GM23338 (cell line): ENCODE measurements around the gene MYO5C. TPM values are rescaled to one million over a fixed set of nuclear protein-coding genes. Genes with fewer than 3 reads are reported as not detected.

Source experiments
- ATAC-seq: fragments of 200-7000 bp; cut with Tn5 transposase; 3 replicates; pipeline ENCODE4 v1.9.1; 2020
- DNase-seq: peaks from one replicate; pipeline ENCODE4 v3.0.0-alpha.2; 2015; ENCODE audit warnings: low spot score
- H2AFZ ChIP-seq: fragments of 200-600 bp; sonication (generic); 2 replicates; pipeline ENCODE4 v1.8.0; 2016; ENCODE audit warnings: antibody characterized with exemption, mild to moderate bottlenecking, moderate library complexity
- H3F3A ChIP-seq: fragments of 200-600 bp; sonication (generic); replicated peaks from 2 replicates; pipeline ENCODE4 v1.8.0; 2017; ENCODE audit warnings: antibody characterized with exemption, mixed run types, low read depth
- H3K27ac ChIP-seq: fragments of 200-600 bp; sonication (generic); 2 replicates; pipeline ENCODE4 v1.6.1; 2016; ENCODE audit warnings: low read depth
- H3K27me3 ChIP-seq: fragments of 200-600 bp; sonication (generic); 2 replicates; pipeline ENCODE4 v1.8.0; 2016; ENCODE audit warnings: mild to moderate bottlenecking, mixed run types, moderate library complexity; ENCODE audit not compliant: insufficient read depth
- H3K36me3 ChIP-seq: fragments of 200-600 bp; sonication (generic); 2 replicates; pipeline ENCODE4 v1.8.0; 2016; ENCODE audit warnings: mild to moderate bottlenecking; ENCODE audit not compliant: insufficient read depth
- H3K4me1 ChIP-seq: fragments of 200-600 bp; sonication (generic); 2 replicates; pipeline ENCODE4 v1.8.0; 2016; ENCODE audit warnings: mild to moderate bottlenecking, moderate library complexity; ENCODE audit not compliant: insufficient read depth
- H3K4me2 ChIP-seq: fragments of 200-600 bp; sonication (generic); 2 replicates; pipeline ENCODE4 v1.7.1; 2017; ENCODE audit warnings: mixed run types
- H3K4me3 ChIP-seq: fragments of 200-600 bp; sonication (generic); 2 replicates; pipeline ENCODE4 v1.6.1; 2016; ENCODE audit warnings: mixed run types
- H3K79me2 ChIP-seq: fragments of 200-600 bp; sonication (generic); replicated peaks from 2 replicates; pipeline ENCODE4 v1.8.0; 2017; ENCODE audit warnings: mild to moderate bottlenecking; ENCODE audit not compliant: insufficient read depth
- H3K9me2 ChIP-seq: fragments of 200-600 bp; sonication (generic); 2 replicates; pipeline ENCODE4 v1.8.0; 2017; ENCODE audit not compliant: insufficient read depth
- H4K20me1 ChIP-seq: fragments of 200-600 bp; sonication (generic); replicated peaks from 2 replicates; pipeline ENCODE4 v1.8.0; 2017; ENCODE audit warnings: mild to moderate bottlenecking; ENCODE audit not compliant: insufficient read depth
- H3K27ac Mint-ChIP-seq: 2 replicates; pipeline ENCODE4 v1.8.0; 2020; ENCODE audit warnings: inconsistent platforms, mild to moderate bottlenecking, moderate library complexity, mixed read lengths
- H3K27me3 Mint-ChIP-seq: 3 replicates; pipeline ENCODE4 v1.8.0; 2022; ENCODE audit warnings: low read depth, mild to moderate bottlenecking, moderate library complexity, mixed read lengths, inconsistent platforms; ENCODE audit not compliant: insufficient read depth, poor library complexity
- H3K36me3 Mint-ChIP-seq: 3 replicates; pipeline ENCODE4 v1.8.0; 2021; ENCODE audit warnings: low read depth, mild to moderate bottlenecking, inconsistent platforms, moderate library complexity, mixed read lengths
- H3K4me1 Mint-ChIP-seq: 3 replicates; pipeline ENCODE4 v1.8.0; 2020; ENCODE audit warnings: mild to moderate bottlenecking, inconsistent platforms, mixed read lengths
- H3K4me3 Mint-ChIP-seq: 3 replicates; pipeline ENCODE4 v1.8.0; 2021; ENCODE audit warnings: moderate library complexity, mild to moderate bottlenecking, inconsistent platforms, mixed read lengths
- H3K9me3 Mint-ChIP-seq: 3 replicates; pipeline ENCODE4 v1.8.0; 2020; ENCODE audit warnings: moderate library complexity, mild to moderate bottlenecking, inconsistent platforms, mixed read lengths
- EZH2phosphoT487 ChIP-seq: fragments of 200-600 bp; sonication (generic); IDR thresholded peaks from one replicate; pipeline ENCODE4 v1.8.1; 2018; ENCODE audit warnings: antibody characterized with exemption; ENCODE audit not compliant: unreplicated experiment
- STAT1 ChIP-seq: IDR thresholded peaks from one replicate; pipeline ENCODE4 v1.6.1; 2016; ENCODE audit warnings: antibody characterized with exemption; ENCODE audit not compliant: unreplicated experiment
- ZNF462 ChIP-seq: fragments of 250-450 bp; sonication (Bioruptor Pico); IDR thresholded peaks from 2 replicates; pipeline ENCODE4 v1.5.0; 2020; ENCODE audit warnings: mild to moderate bottlenecking, moderate library complexity
- polyA plus RNA-seq: library from polyadenylated mRNA; unstranded; fragments of >200 nt; fragmentation: Nextera tagmentation; extraction: Ambion mirVana; gene quantifications from 2 replicates; pipeline ENCODE4 v1.2.1, GENCODE V29; 2016
- total RNA-seq: library from RNA; depleted of rRNA; stranded (reverse); fragments of >200 nt; shearing (Covaris generic); gene quantifications from 2 replicates; pipeline ENCODE4 v1.2.3, GENCODE V29; 2014
- TF ChIP-seq, protein P1 (sequence below), 2 experiments: fragments of 200-600 bp in 1 of 2; sonication (generic) in 1 of 2; conservative IDR thresholded peaks; 2 replicates each; pipeline versions ENCODE4 v1.5.1 to v1.6.1; 2016 to 2017; ENCODE audit warnings: antibody characterized with exemption in 2 of 2, low read depth in 2 of 2, mild to moderate bottlenecking in 2 of 2, moderate library complexity in 1 of 2

Gene MYO5C
- total and polyA plus RNA-seq, 2 experiments from 2014 or later: 7.9 to 28.8 TPM

DNA sequence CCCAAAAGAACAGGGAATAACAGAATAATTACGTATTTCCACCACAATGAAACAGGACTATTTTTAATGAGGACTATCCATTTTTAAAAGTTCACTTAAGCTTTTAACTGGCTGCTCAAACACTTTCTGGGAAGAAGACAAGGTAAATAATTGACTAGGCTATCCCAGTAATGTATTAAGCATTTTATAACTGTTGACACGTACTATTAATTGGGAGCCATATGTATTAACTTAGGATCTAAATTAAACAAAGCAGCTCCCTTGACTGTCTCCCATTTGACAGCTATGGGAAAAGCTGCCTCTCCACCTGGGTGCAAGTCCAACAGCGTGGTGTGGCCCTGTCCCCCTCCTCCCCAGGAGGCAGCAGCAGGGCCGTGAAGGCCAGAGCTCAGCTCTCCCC is 36.1 kb downstream of the MYO5C start:
- H3K27ac ChIP-seq: no peak overlapping the region
- no peaks in the 10 kb centered on the region for H4K20me1 ChIP-seq
- Mint-ChIP-seq H3K4me1 (peaks cover 57% of the 10 kb centered on the region), H3K9me3 (no peaks in the 10 kb centered on the region; the same call in 2 of the 3 replicates), H3K27ac (no peak overlapping the region), H3K4me3 (no peak overlapping the region), H3K36me3 (peaks cover 42% of the 10 kb centered on the region), H3K27me3 (peaks cover 10% of the 10 kb centered on the region)
- DNase-seq (no peak), ATAC-seq (no peak)
- H3K36me3 ChIP-seq: peaks cover 4% of the 10 kb centered on the region; the same call in 1 of the 2 replicates
- no peak overlapping the region for H3K4me3 ChIP-seq
- H3K4me2 ChIP-seq: no peak overlapping the region
- peaks cover 2% of the 10 kb centered on the region; the same call in 1 of the 2 replicates for H3F3A ChIP-seq
- TF ChIP-seq STAT1: no peak
- no peak for TF ChIP-seq ZNF462 (CRISPR knock-in tag)
- no peak for TF ChIP-seq EZH2phosphoT487
- TF ChIP-seq, protein P1, sequence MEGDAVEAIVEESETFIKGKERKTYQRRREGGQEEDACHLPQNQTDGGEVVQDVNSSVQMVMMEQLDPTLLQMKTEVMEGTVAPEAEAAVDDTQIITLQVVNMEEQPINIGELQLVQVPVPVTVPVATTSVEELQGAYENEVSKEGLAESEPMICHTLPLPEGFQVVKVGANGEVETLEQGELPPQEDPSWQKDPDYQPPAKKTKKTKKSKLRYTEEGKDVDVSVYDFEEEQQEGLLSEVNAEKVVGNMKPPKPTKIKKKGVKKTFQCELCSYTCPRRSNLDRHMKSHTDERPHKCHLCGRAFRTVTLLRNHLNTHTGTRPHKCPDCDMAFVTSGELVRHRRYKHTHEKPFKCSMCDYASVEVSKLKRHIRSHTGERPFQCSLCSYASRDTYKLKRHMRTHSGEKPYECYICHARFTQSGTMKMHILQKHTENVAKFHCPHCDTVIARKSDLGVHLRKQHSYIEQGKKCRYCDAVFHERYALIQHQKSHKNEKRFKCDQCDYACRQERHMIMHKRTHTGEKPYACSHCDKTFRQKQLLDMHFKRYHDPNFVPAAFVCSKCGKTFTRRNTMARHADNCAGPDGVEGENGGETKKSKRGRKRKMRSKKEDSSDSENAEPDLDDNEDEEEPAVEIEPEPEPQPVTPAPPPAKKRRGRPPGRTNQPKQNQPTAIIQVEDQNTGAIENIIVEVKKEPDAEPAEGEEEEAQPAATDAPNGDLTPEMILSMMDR (conservative IDR thresholded peaks at IDR 0.05; ENCODE audit: low read depth in 2 of 2): no peak
- no peaks in the 10 kb centered on the region for H3K27me3 ChIP-seq
- H3K4me1 ChIP-seq: peaks cover 24% of the 10 kb centered on the region
- no peak overlapping the region for H2AFZ ChIP-seq
- H3K79me2 ChIP-seq: no peaks in the 10 kb centered on the region
- H3K9me2 ChIP-seq: no peaks in the 10 kb centered on the region
